Omental fat pad (tissue), 4 donors: ENCODE results near the gene PIGS. TPM values are rescaled to one million over a fixed set of nuclear protein-coding genes. Genes with fewer than 3 reads are reported as not detected.

Source experiments
- ATAC-seq: fragments of 150-250 bp; one replicate; pipeline ENCODE4 v1.9.1; 2016; ENCODE audit warnings: mild to moderate bottlenecking, moderate library complexity; ENCODE audit not compliant: low FRiP score
- DNase-seq: peaks from one replicate; pipeline ENCODE4 v3.0.0-alpha.2; 2019; ENCODE audit warnings: low spot score
- total RNA-seq, 4 donors: library from RNA; depleted of rRNA; stranded (reverse); fragments of >200 nt; gene quantifications; one replicate each; pipeline ENCODE4 v1.1.0, GENCODE V29; 2016
- TF ChIP-seq, protein P1 (sequence below), 3 donors: fragments of 450-650 bp; IDR thresholded peaks; one replicate each; pipeline ENCODE4 v1.5.1; 2016 to 2017; ENCODE audit warnings: antibody characterized with exemption in 3 of 3, mild to moderate bottlenecking in 3 of 3, moderate library complexity in 2 of 3

Gene PIGS
- total RNA-seq, 4 donors from 2014 or later: 33.1 to 55.5 (median 45.2) TPM

DNA sequence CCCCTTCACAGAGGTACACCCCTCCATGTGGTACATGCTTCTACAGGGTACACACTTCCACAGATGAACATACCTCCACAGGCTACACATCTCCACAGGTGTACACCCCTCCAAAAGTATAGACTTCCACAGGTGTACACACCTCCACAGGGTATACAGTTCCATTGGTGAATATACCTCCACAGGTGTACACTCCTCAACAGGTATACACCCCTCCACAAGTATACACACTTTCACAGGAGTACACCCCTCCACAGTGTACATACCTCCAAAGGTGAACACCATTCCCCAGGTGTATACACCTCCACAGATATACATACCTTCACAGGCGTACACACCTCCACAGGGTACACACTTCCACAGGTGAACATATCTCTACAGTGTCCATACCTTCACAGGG, 55.8 kb downstream of the PIGS start:
- TF ChIP-seq, protein P1, sequence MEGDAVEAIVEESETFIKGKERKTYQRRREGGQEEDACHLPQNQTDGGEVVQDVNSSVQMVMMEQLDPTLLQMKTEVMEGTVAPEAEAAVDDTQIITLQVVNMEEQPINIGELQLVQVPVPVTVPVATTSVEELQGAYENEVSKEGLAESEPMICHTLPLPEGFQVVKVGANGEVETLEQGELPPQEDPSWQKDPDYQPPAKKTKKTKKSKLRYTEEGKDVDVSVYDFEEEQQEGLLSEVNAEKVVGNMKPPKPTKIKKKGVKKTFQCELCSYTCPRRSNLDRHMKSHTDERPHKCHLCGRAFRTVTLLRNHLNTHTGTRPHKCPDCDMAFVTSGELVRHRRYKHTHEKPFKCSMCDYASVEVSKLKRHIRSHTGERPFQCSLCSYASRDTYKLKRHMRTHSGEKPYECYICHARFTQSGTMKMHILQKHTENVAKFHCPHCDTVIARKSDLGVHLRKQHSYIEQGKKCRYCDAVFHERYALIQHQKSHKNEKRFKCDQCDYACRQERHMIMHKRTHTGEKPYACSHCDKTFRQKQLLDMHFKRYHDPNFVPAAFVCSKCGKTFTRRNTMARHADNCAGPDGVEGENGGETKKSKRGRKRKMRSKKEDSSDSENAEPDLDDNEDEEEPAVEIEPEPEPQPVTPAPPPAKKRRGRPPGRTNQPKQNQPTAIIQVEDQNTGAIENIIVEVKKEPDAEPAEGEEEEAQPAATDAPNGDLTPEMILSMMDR (IDR thresholded peaks at IDR 0.05): no peak
- ATAC-seq: no peak
- no peak for DNase-seq

DNA sequence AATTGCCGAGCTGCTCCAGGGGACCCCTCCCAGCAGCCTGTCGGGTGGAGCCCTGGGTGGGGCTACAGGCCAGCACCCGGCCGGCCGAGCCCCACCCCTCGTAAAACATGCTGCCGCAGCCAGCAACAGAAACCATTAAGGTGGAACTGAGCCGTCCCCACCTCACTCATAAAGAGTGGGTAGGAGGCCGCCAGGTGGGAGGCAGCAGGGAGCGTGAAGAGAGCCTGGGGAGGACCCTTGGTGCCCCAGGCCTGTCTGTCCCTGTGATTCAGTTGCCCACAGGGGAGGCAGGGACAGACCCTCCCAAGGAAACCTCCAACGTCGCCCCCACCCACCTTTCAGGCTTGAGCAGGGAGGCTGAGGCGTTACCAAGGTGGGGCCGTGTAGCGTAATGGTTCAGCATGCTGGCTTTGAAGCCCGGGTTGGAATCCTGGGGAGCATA, 56.7 kb downstream of the PIGS start:
- DNase-seq (no peak), ATAC-seq (no peak)
- TF ChIP-seq, protein P1 (IDR thresholded peaks at IDR 0.05): no peak

DNA sequence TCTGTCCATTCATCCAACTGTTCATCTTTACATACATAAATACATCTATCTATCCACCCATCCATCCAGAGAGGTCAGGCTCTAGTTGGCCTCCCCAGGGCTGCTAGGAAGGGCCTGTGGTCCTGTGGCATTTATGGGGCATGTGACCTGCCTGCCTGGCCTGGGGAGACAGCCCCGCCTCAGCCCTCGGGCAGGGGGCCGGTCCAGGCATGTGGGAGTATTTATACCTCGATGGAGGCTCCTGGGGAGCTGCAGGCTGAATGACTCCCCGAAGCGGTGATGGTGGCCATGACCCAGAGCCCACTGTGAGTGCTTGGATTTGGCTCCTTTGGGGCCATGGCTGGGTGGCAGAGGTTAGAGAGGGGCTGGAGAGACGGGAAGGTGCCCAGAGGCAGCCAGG, 57.8 kb downstream of the PIGS start:
- TF ChIP-seq, protein P1 (IDR thresholded peaks at IDR 0.05): no peak
- no peak for ATAC-seq
- no peak for DNase-seq

DNA sequence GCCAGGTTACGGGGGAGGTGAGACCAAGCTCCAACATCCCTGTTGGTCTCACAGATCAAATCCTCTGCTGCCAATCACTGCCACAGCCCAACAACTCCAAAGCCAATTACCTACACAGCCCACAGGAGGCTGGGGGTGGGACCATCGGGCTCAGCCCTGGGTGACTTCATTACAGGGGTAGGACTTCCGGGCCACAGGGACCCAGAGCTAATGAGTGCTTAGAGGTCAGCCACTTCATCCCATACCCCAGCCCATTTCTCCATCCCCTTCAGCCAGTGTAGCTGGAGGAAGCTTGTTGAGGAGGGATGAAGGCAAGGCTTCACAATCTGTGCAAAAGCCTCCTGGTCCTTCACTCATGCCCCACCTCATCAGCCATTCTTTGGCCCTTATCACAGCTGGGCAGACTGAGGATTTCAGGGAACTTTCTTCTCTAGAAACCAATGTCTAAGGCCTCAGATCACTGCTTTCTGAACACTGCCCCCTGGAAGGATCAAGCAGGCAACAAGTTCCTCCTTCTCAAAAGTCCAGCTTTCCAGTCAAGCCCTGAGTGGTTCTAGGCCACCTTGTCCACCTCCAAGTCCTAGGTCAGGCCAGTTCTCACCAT, 59.4 kb downstream of the PIGS start:
- ATAC-seq (no peak), DNase-seq (no peak)
- TF ChIP-seq, protein P1 (IDR thresholded peaks at IDR 0.05): no peak

DNA sequence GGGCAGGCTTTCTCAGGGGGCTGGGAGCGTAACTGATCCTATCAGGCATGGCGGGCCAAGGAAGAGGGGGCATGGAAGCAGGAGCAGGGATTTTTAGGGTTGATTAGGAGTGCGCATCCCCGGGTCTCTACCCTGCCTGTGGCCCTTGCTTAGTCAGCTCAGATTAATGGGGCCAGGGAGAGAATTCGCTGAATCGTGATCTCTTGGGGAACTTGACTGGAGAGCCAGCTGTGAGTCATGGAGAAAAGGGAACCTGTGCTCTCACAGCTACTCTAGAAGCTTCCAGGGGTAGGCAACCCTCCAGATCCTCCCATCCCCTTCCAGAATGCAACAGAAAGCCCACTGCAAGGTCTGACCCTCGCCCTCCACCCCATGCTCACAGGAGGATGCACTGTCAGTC, 61.5 kb downstream of the PIGS start:
- TF ChIP-seq, protein P1 (IDR thresholded peaks at IDR 0.05): no peak
- no peak for ATAC-seq
- no peak for DNase-seq

DNA sequence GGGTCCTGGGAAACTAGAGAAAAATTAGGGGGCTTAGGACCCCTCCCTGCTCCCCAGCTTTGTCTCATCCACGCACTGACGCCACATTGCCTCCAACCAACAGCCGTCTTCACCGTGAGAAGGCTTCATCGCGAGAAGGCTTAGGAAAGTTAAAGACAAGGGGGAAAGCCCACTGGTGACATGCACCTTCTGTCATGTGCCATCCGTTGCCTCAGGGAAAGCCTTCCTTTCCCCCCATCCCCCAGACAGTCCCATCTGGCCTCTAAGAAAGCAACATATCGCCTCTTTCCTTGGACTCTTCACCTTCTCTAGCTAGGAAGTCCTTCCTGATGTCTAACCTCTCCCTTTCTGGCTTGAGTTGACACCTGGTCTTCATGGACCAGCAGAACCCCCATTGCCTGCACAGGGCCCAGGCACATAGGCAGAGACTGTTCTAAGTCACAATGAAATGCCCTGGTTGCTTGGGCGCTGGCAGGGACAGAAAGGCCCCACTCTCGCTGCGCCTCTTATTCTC, 63.1 kb downstream of the PIGS start:
- DNase-seq: no peak
- TF ChIP-seq, protein P1 (IDR thresholded peaks at IDR 0.05): no peak
- ATAC-seq: no peak

DNA sequence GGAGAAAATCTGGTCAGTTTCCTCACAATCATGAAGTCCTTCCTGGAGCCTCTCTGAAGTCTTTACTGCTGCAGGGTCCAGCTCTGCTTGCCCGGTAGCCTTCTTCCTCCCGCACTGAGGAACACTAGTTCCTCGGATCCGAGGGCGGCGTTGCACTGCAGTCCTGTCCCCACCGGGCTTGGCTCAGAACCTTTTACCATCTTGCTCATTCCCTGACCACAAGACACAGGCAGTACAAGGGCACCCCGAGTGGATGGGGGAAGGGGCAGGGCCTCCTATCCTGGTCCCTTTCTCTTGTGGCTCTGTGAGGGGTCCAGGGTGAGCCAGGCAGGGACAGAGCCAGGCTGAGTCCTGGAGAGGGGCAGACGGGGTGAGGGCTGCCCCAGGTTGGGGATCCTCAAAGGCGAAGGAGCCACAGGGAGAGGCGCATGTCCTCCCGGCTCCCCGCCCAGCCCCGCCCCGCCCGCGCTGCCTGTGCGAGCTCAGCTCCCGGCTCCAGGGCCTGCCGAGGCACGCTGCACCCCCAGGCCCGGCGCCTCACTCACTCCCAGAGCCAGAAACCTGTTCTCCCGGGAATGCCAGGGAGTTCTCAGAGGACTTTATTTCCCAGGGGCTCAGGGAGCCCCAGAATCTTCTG, 63.6 kb downstream of the PIGS start:
- ATAC-seq (no peak), DNase-seq (no peak)
- TF ChIP-seq, protein P1 (IDR thresholded peaks at IDR 0.05): no peak
